Spleen (tissue), 7 donors: ENCODE data around the gene GPR156.

ENCODE experiments used
- CTCF ChIP-seq, 11 experiments: fragments of 200-600 bp in 7 of 11; fragments of 450-650 bp in 4 of 11; sonication (generic) in 4 of 11; IDR thresholded peaks in 8 of 11; conservative IDR thresholded peaks in 3 of 11; 1 replicate in 7 of 11; 2 replicates in 4 of 11; pipeline versions ENCODE4 v1.4.0 to v1.8.0; 2016 to 2021; ENCODE audit warnings: antibody characterized with exemption in 11 of 11, inconsistent platforms in 4 of 11, mild to moderate bottlenecking in 1 of 11
- POLR2A ChIP-seq, 3 donors: fragments of 450-650 bp; IDR thresholded peaks; one replicate each; pipeline ENCODE4 v1.5.1; 2017; ENCODE audit warnings: antibody characterized with exemption in 3 of 3, mild to moderate bottlenecking in 1 of 3
- donor health status: DM: no; HTN: no; CAD: no; lungs with moderate emphysema.
- donor health status: DM: no; HTN: no; CAD: no.
- donor health status: DM: no; HTN: no; CAD: no.

- TF ChIP-seq CTCF (IDR thresholded peaks at IDR 0.05 in 8 of 11, conservative IDR thresholded peaks at IDR 0.05 in 3 of 11): no peak
- no peak for TF ChIP-seq POLR2A (IDR thresholded peaks at IDR 0.05)
Observed at GRCh38 chr3:120167488-120167887, 117.5 kb downstream of the GPR156 start.
